Esophagus squamous epithelium (tissue), 5 donors: Measurements from ENCODE around the gene LY6G6D. TPM values are rescaled to one million over a fixed set of nuclear protein-coding genes. Genes with fewer than 3 reads are reported as not detected.
A peak's percentile ranks its signal among the peaks of the same experiment; 100 is the strongest.

Source experiments
- DNase-seq: peaks from one replicate; lab custom pipeline; 2025; lab: John Stamatoyannopoulos, UW
- H3K27ac ChIP-seq, 4 donors: fragments of 200-600 bp; sonication (generic); one replicate each; pipeline ENCODE4 v1.5.1; 2016 to 2019; ENCODE audit warnings: mild to moderate bottlenecking in 1 of 4
- H3K27me3 ChIP-seq, 4 donors: fragments of 200-600 bp; sonication (generic); 1 replicate in 3 of 4; 2 replicates in 1 of 4; pipeline versions ENCODE4 v1.5.1 to v1.6.0; 2017 to 2021; ENCODE audit warnings: antibody characterized with exemption in 1 of 4
- H3K36me3 ChIP-seq, 3 donors: fragments of 200-600 bp; sonication (generic); one replicate each; pipeline ENCODE4 v1.5.1; 2016 to 2019
- H3K4me1 ChIP-seq, 3 donors: fragments of 200-600 bp; sonication (generic); one replicate each; pipeline ENCODE4 v1.5.1; 2017 to 2019
- H3K4me3 ChIP-seq, 4 donors: fragments of 200-600 bp; sonication (generic); 1 replicate in 3 of 4; 2 replicates in 1 of 4; pipeline ENCODE4 v1.5.1; 2016 to 2019; ENCODE audit warnings: mild to moderate bottlenecking in 2 of 4, moderate library complexity in 1 of 4
- H3K9me3 ChIP-seq, 3 donors: fragments of 200-600 bp; sonication (generic); one replicate each; pipeline ENCODE4 v1.5.1; 2016 to 2019
- POLR2A ChIP-seq, 4 donors: fragments of 450-650 bp; IDR thresholded peaks; one replicate each; pipeline ENCODE4 v1.6.1; 2017; ENCODE audit warnings: antibody characterized with exemption in 4 of 4, mild to moderate bottlenecking in 4 of 4, moderate library complexity in 3 of 4
- WGBS, 2 donors: methylation state at CpG; one replicate each; pipeline ENCODE4 v1.1.5; 2018; 5-methylcytosine and 5-hydroxymethylcytosine counted together
- intact Hi-C: fragments of 100-400 bp; cut with DNase I; formaldehyde crosslinking; loops from one replicate; pipeline ENCODE4 v1.15.0; 2022
- total RNA-seq, 4 donors: library from RNA; depleted of rRNA; stranded (reverse); fragments of >200 nt; gene quantifications; one replicate each; pipeline ENCODE4 v1.1.0, GENCODE V29; 2016
- TF ChIP-seq, protein P1 (sequence below), 6 experiments: fragments of 450-650 bp in 4 of 6; fragments of 200-600 bp in 2 of 6; sonication (generic) in 2 of 6; IDR thresholded peaks; one replicate each; pipeline ENCODE4 v1.5.1; 2016 to 2019; ENCODE audit warnings: antibody characterized with exemption in 6 of 6, mild to moderate bottlenecking in 4 of 6, moderate library complexity in 4 of 6
- donor health status: DM: yes; HTN: yes; CAD: no.

LY6G6D gene, protein sequence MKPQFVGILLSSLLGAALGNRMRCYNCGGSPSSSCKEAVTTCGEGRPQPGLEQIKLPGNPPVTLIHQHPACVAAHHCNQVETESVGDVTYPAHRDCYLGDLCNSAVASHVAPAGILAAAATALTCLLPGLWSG
- not detected for total RNA-seq

- TF ChIP-seq POLR2A (IDR thresholded peaks at IDR 0.05) = no peak
- TF ChIP-seq, protein P1, sequence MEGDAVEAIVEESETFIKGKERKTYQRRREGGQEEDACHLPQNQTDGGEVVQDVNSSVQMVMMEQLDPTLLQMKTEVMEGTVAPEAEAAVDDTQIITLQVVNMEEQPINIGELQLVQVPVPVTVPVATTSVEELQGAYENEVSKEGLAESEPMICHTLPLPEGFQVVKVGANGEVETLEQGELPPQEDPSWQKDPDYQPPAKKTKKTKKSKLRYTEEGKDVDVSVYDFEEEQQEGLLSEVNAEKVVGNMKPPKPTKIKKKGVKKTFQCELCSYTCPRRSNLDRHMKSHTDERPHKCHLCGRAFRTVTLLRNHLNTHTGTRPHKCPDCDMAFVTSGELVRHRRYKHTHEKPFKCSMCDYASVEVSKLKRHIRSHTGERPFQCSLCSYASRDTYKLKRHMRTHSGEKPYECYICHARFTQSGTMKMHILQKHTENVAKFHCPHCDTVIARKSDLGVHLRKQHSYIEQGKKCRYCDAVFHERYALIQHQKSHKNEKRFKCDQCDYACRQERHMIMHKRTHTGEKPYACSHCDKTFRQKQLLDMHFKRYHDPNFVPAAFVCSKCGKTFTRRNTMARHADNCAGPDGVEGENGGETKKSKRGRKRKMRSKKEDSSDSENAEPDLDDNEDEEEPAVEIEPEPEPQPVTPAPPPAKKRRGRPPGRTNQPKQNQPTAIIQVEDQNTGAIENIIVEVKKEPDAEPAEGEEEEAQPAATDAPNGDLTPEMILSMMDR (IDR thresholded peaks at IDR 0.05) = no peak
- intact Hi-C loops = no loop called here
- no peak for DNase-seq
- no peaks in the 10 kb centered on the region for H3K9me3 ChIP-seq
- H3K27ac ChIP-seq = peak within 1 kb of the TSS; percentile 9 to 84 (median 63)
- H3K4me1 ChIP-seq = peaks cover 17 to 91% (median 51%) of the 10 kb centered on the region in 3 donors
- no peaks in the 10 kb centered on the region for H3K27me3 ChIP-seq
- 74 to 95% methylated on average over 4 of the region's 16 CpGs for WGBS, 2 donors
- H3K4me3 ChIP-seq = no peak within 1 kb of the TSS
- H3K36me3 ChIP-seq = no peaks in the 10 kb centered on the region
Measured at GRCh38 chr6:31715022-31715958, at the start of gene LY6G6D. LY6G6D (plus strand) TSS chr6:31715348; CDS start chr6:31715356, 8 bp downstream.

DNA sequence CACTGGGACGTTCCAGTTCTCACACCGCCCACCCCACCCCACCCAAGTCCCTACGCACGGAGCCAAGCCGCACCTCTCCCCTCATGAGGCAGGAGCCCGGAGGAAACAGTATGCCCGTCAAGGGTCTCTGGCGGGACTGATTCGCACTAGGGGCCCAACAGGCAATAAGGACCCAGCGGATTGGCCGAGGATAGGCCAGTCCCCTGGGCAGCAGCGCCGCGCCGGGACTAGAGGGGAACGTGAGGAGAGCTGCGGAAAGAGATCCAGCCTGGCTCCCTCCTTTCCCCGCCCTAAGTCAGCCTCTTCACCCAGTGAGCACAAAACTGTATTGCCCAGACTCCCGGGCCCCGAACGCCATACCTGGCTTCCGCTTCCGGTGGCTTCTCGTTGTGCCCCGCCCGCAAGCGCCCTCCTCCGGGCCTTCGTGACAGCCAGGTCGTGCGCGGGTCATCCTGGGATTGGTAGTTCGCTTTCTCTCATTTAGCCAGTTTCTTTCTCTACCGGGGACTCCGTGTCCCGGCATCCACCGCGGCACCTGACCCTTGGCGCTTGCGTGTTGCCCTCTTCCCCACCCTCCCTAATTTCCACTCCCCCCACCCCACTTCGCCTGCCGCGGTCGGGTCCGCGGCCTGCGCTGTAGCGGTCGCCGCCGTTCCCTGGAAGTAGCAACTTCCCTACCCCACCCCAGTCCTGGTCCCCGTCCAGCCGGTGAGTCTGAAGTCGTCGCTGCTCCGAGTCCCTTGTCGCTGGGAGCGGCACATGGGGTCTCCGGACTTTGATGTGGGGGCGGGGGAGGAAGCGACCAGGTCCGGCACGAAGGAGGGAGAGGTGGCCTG, 49.4 kb upstream of the LY6G6D start, which contains the start of gene CSNK2B:
Gene CSNK2B (plus strand): TSS at position 580 of the 836 bp plus-strand sequence. CDS start 752 bp downstream, outside the sequence.
- TF ChIP-seq, protein P1 (IDR thresholded peaks at IDR 0.05) = peak in 1 of 6 experiments; percentile 12
- peak in 3 of 4 donors; percentile 68 to 87 (median 73) for TF ChIP-seq POLR2A (IDR thresholded peaks at IDR 0.05)
- H3K4me3 ChIP-seq = peak within 1 kb of the TSS; percentile 84 to 92 (median 89)
- DNase-seq = peak; percentile 93
- no peaks in the 10 kb centered on the region for H3K27me3 ChIP-seq
- peaks cover 28 to 62% (median 39%) of the 10 kb centered on the region in 3 donors for H3K36me3 ChIP-seq
- peaks cover 19 to 69% (median 32%) of the 10 kb centered on the region in 3 donors for H3K4me1 ChIP-seq
- 2% methylated on average over 9 to 23 of the region's 63 CpGs for WGBS, 2 donors
- H3K9me3 ChIP-seq = no peaks in the 10 kb centered on the region
- peak within 1 kb of the TSS; percentile 93 to 99 (median 99) for H3K27ac ChIP-seq
- intact Hi-C loops = no loop called here

- peak overlapping the region; percentile 84 to 92 (median 89) for H3K4me3 ChIP-seq
- H3K27ac ChIP-seq = peak overlapping the region; percentile 93 to 99 (median 99)
- H3K4me1 ChIP-seq = peaks cover 19 to 61% (median 32%) of the 10 kb centered on the region in 3 donors
- intact Hi-C loops = no loop called here
- DNase-seq = no peak
- peaks cover 35 to 70% (median 44%) of the 10 kb centered on the region in 3 donors for H3K36me3 ChIP-seq
- no peak for TF ChIP-seq POLR2A (IDR thresholded peaks at IDR 0.05)
- TF ChIP-seq, protein P1 (IDR thresholded peaks at IDR 0.05) = no peak
- H3K9me3 ChIP-seq = no peaks in the 10 kb centered on the region
- H3K27me3 ChIP-seq = no peaks in the 10 kb centered on the region
- 1 to 5% methylated on average over 14 to 15 of the region's 15 CpGs for WGBS, 2 donors
Measured at GRCh38 chr6:31666337-31666965, 48.7 kb upstream of the LY6G6D start.

DNA sequence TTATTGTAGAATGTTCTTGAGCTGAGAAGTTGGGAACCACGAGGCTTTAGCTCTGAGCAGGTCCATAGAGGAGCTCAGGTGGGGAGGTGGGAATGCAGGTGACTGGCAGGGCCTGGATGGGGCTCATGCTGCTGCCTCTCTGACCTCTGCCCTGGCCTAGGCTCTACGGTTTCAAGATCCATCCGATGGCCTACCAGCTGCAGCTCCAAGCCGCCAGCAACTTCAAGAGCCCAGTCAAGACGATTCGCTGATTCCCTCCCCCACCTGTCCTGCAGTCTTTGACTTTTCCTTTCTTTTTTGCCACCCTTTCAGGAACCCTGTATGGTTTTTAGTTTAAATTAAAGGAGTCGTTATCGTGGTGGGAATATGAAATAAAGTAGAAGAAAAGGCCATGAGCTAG, 45.5 kb upstream of the LY6G6D start, which contains the start of gene LY6G5B:
Gene LY6G5B (plus strand): TSS at position 301 of the 400 bp plus-strand sequence. CDS start 975 bp downstream, outside the sequence.
- intact Hi-C loops = no loop called here
- H3K36me3 ChIP-seq = peaks cover 44 to 77% (median 50%) of the 10 kb centered on the region in 3 donors
- no peaks in the 10 kb centered on the region for H3K9me3 ChIP-seq
- no peak within 1 kb of the TSS for H3K27ac ChIP-seq
- no peak for DNase-seq
- no peaks in the 10 kb centered on the region for H3K27me3 ChIP-seq
- peaks cover 8 to 29% (median 19%) of the 10 kb centered on the region in 3 donors for H3K4me1 ChIP-seq
- TF ChIP-seq, protein P1 (IDR thresholded peaks at IDR 0.05) = no peak
- no peak for TF ChIP-seq POLR2A (IDR thresholded peaks at IDR 0.05)
- no peak within 1 kb of the TSS for H3K4me3 ChIP-seq
- WGBS, 2 donors = 60 to 83% methylated on average over 1 to 4 of the region's 8 CpGs
